Osteocyte (in vitro differentiated cells): Measurements from ENCODE around the gene STAP2. TPM values are rescaled to one million over a fixed set of nuclear protein-coding genes. Genes with fewer than 3 reads are reported as not detected.

Experiments
- DNase-seq: peaks from one replicate; pipeline ENCODE4 v3.0.0; 2021; ENCODE audit warnings: mixed read lengths; ENCODE audit not compliant: unreplicated experiment; ENCODE audit errors: extremely low spot score
- H3K27ac Mint-ChIP-seq: one replicate; pipeline ENCODE4 v1.8.0; 2021; ENCODE audit warnings: mild to moderate bottlenecking, mixed read lengths; ENCODE audit not compliant: unreplicated experiment
- H3K27me3 Mint-ChIP-seq: one replicate; pipeline ENCODE4 v1.8.0; 2021; ENCODE audit warnings: mixed read lengths; ENCODE audit not compliant: unreplicated experiment
- H3K36me3 Mint-ChIP-seq: one replicate; pipeline ENCODE4 v1.8.0; 2021; ENCODE audit warnings: mixed read lengths; ENCODE audit not compliant: unreplicated experiment
- H3K4me1 Mint-ChIP-seq: one replicate; pipeline ENCODE4 v1.8.0; 2021; ENCODE audit warnings: mixed read lengths; ENCODE audit not compliant: unreplicated experiment
- H3K4me3 Mint-ChIP-seq: one replicate; pipeline ENCODE4 v1.8.0; 2021; ENCODE audit warnings: mild to moderate bottlenecking, moderate library complexity, mixed read lengths; ENCODE audit not compliant: unreplicated experiment
- H3K9me3 Mint-ChIP-seq: one replicate; pipeline ENCODE4 v1.8.0; 2021; ENCODE audit warnings: mixed read lengths; ENCODE audit not compliant: unreplicated experiment
- CTCF ChIP-seq: fragments of 200-600 bp; sonication (generic); IDR thresholded peaks from 2 replicates; pipeline ENCODE4 v1.5.0; 2021; ENCODE audit warnings: antibody characterized with exemption, mild to moderate bottlenecking, moderate library complexity
- total RNA-seq: library from RNA; stranded (reverse); gene quantifications from 2 replicates; pipeline ENCODE4 v1.2.1, GENCODE V29; 2021

STAP2 gene
- total RNA-seq, 1 donor from 2014 or later = 2.7 TPM

- no peaks in the 10 kb centered on the region for H3K36me3 Mint-ChIP-seq
- H3K9me3 Mint-ChIP-seq = no peaks in the 10 kb centered on the region
- H3K4me1 Mint-ChIP-seq = peaks cover 10% of the 10 kb centered on the region
- DNase-seq = peak; percentile 92
- no peak within 1 kb of the TSS for H3K27ac Mint-ChIP-seq
- peak within 1 kb of the TSS; percentile 69 for H3K4me3 Mint-ChIP-seq
- H3K27me3 Mint-ChIP-seq = no peaks in the 10 kb centered on the region
- no peak for TF ChIP-seq CTCF
These were observed 33.9 kb downstream of the STAP2 start, which contains the start of gene FSD1 for GRCh38 chr19:4304538-4305256. Gene FSD1 (plus strand): TSS chr19:4304598. CDS start chr19:4304747, 149 bp downstream.

- peak overlapping the region; percentile 55 for H3K4me3 Mint-ChIP-seq
- no peaks in the 10 kb centered on the region for H3K9me3 Mint-ChIP-seq
- no peaks in the 10 kb centered on the region for H3K27me3 Mint-ChIP-seq
- H3K27ac Mint-ChIP-seq = no peak overlapping the region
- no peak for DNase-seq
- H3K36me3 Mint-ChIP-seq = no peaks in the 10 kb centered on the region
- H3K4me1 Mint-ChIP-seq = peaks cover 10% of the 10 kb centered on the region
- TF ChIP-seq CTCF = no peak
These were observed 34.6 kb downstream of the STAP2 start for GRCh38 chr19:4303819-4304537.

GRCh38 chr19:4302243-4302640 is 36.4 kb downstream of the STAP2 start, which contains the start of gene TMIGD2:
Gene TMIGD2 (minus strand): TSS chr19:4302389. CDS start chr19:4302385, 4 bp downstream.
- H3K9me3 Mint-ChIP-seq = no peaks in the 10 kb centered on the region

GRCh38 chr19:4301590-4302242 is 36.9 kb downstream of the STAP2 start:
- no peaks in the 10 kb centered on the region for H3K9me3 Mint-ChIP-seq
- H3K27ac Mint-ChIP-seq = no peak overlapping the region
- peaks cover 9% of the 10 kb centered on the region for H3K4me1 Mint-ChIP-seq
- no peak for DNase-seq
- H3K36me3 Mint-ChIP-seq = no peaks in the 10 kb centered on the region
- H3K4me3 Mint-ChIP-seq = no peak overlapping the region
- no peaks in the 10 kb centered on the region for H3K27me3 Mint-ChIP-seq
- no peak for TF ChIP-seq CTCF

More at GRCh38 chr19:4302243-4302640, 36.4 kb downstream of the STAP2 start, which contains the start of gene TMIGD2:
- H3K27ac Mint-ChIP-seq = no peak within 1 kb of the TSS
- H3K4me1 Mint-ChIP-seq = peaks cover 10% of the 10 kb centered on the region
- DNase-seq = no peak
- H3K4me3 Mint-ChIP-seq = no peak within 1 kb of the TSS
- no peaks in the 10 kb centered on the region for H3K27me3 Mint-ChIP-seq
- no peaks in the 10 kb centered on the region for H3K36me3 Mint-ChIP-seq
- no peak for TF ChIP-seq CTCF
